Ascending aorta (tissue), 2 donors: ENCODE results near the gene ARID5B. TPM values are rescaled to one million over a fixed set of nuclear protein-coding genes. Genes with fewer than 3 reads are reported as not detected.

Experiments used
- DNase-seq, 2 donors: peaks; one replicate each; pipeline ENCODE4 v3.0.0-alpha.2; 2019; ENCODE audit warnings: low spot score in 2 of 2
- H3K27ac ChIP-seq, 2 donors: fragments of 200-600 bp; sonication (generic); one replicate each; pipeline ENCODE4 v1.5.1; 2016 to 2017; ENCODE audit warnings: mild to moderate bottlenecking in 1 of 2
- H3K27me3 ChIP-seq: fragments of 200-600 bp; sonication (generic); one replicate; pipeline ENCODE4 v1.5.1; 2017
- H3K36me3 ChIP-seq, 2 donors: fragments of 200-600 bp; sonication (generic); one replicate each; pipeline ENCODE4 v1.5.1; 2016
- H3K4me1 ChIP-seq, 2 donors: fragments of 200-600 bp; sonication (generic); one replicate each; pipeline ENCODE4 v1.5.1; 2016 to 2017; ENCODE audit warnings: mild to moderate bottlenecking in 1 of 2
- H3K4me3 ChIP-seq, 2 donors: fragments of 200-600 bp; sonication (generic); one replicate each; pipeline ENCODE4 v1.5.1; 2016 to 2017; ENCODE audit warnings: mild to moderate bottlenecking in 1 of 2
- H3K9me3 ChIP-seq, 2 donors: fragments of 200-600 bp; sonication (generic); one replicate each; pipeline ENCODE4 v1.5.1; 2016
- CTCF ChIP-seq, 3 experiments: fragments of 200-600 bp in 2 of 3; fragments of 450-650 bp in 1 of 3; sonication (generic) in 2 of 3; IDR thresholded peaks; one replicate each; pipeline ENCODE4 v1.5.1; 2016 to 2019; ENCODE audit warnings: antibody characterized with exemption in 3 of 3, mild to moderate bottlenecking in 1 of 3, moderate library complexity in 1 of 3
- intact Hi-C: fragments of 100-400 bp; cut with DNase I; formaldehyde crosslinking; loops from one replicate; pipeline ENCODE4 v1.15.1; 2023
- total RNA-seq: library from RNA; depleted of rRNA; stranded (reverse); fragments of >200 nt; gene quantifications from one replicate; pipeline ENCODE4 v1.1.0, GENCODE V29; 2016

ARID5B gene
- total RNA-seq, 1 donor from 2014 or later = 92.5 TPM

- intact Hi-C loops = loop anchor here (5.0 to 10.0 kb wide), 2 partner anchors 147 to 1084 kb away; no protein-coding TSS in a partner anchor
- no peaks in the 10 kb centered on the region for H3K9me3 ChIP-seq
- H3K36me3 ChIP-seq = no peaks in the 10 kb centered on the region
- H3K27me3 ChIP-seq = no peaks in the 10 kb centered on the region
- peaks cover 0 to 20% of the 10 kb centered on the region in 2 donors for H3K4me1 ChIP-seq
- H3K27ac ChIP-seq = peak overlapping the region in 1 of 2 donors; percentile 99
- TF ChIP-seq CTCF (IDR thresholded peaks at IDR 0.05) = no peak
- DNase-seq = no peak
- H3K4me3 ChIP-seq = peak overlapping the region; percentile 84 to 89
These were observed 2.4 kb upstream of the ARID5B start for GRCh38 chr10:61899069-61899531.

- H3K9me3 ChIP-seq = no peaks in the 10 kb centered on the region
- no peaks in the 10 kb centered on the region for H3K36me3 ChIP-seq
- no peak for TF ChIP-seq CTCF (IDR thresholded peaks at IDR 0.05)
- peak overlapping the region; percentile 56 to 99 for H3K27ac ChIP-seq
- H3K4me3 ChIP-seq = peak overlapping the region; percentile 84 to 89
- H3K4me1 ChIP-seq = peaks cover 0 to 24% of the 10 kb centered on the region in 2 donors
- no peaks in the 10 kb centered on the region for H3K27me3 ChIP-seq
- intact Hi-C loops = loop anchor here (5.0 to 10.0 kb wide), 2 partner anchors 147 to 1085 kb away; no protein-coding TSS in a partner anchor
- no peak for DNase-seq
These were observed 1.9 kb upstream of the ARID5B start for GRCh38 chr10:61899663-61899996.

GRCh38 chr10:61899997-61900828 lies 1.3 kb upstream of the ARID5B start:
- TF ChIP-seq CTCF (IDR thresholded peaks at IDR 0.05) = no peak
- intact Hi-C loops = loop anchor here (5.0 to 10.0 kb wide), 7 partner anchors 63 to 1085 kb away; partner anchors contain the start of genes RHOBTB1 and ZNF365
- Histone ChIP-seq H3K4me1 (peaks cover 0 to 25% of the 10 kb centered on the region in 2 donors), H3K36me3 (no peaks in the 10 kb centered on the region), H3K27ac (peak overlapping the region; percentile 56 to 99), H3K4me3 (peak overlapping the region; percentile 84 to 89), H3K27me3 (no peaks in the 10 kb centered on the region), H3K9me3 (no peaks in the 10 kb centered on the region)
- DNase-seq = peak in 1 of 2 donors; percentile 82

- Histone ChIP-seq H3K27ac (peak overlapping the region; percentile 99), H3K27me3 (no peaks in the 10 kb centered on the region), H3K4me3 (peak overlapping the region; percentile 84 to 89), H3K9me3 (no peaks in the 10 kb centered on the region), H3K36me3 (no peaks in the 10 kb centered on the region), H3K4me1 (peaks cover 0 to 25% of the 10 kb centered on the region in 2 donors)
- intact Hi-C loops = loop anchor here (2.0 to 10.0 kb wide), 7 partner anchors 65 to 957 kb away; partner anchors contain the start of genes RHOBTB1 and ZNF365
- no peak for TF ChIP-seq CTCF (IDR thresholded peaks at IDR 0.05)
- DNase-seq = no peak
These were observed 438 bp downstream of the ARID5B start for GRCh38 chr10:61901829-61902444.

- peaks cover 0 to 19% of the 10 kb centered on the region in 2 donors for H3K4me1 ChIP-seq
- TF ChIP-seq CTCF (IDR thresholded peaks at IDR 0.05) = peak in 1 of 3 experiments; percentile 19
- no peaks in the 10 kb centered on the region for H3K27me3 ChIP-seq
- DNase-seq = peak in 1 of 2 donors; percentile 72
- no peaks in the 10 kb centered on the region for H3K36me3 ChIP-seq
- H3K4me3 ChIP-seq = peak overlapping the region; percentile 84 to 89
- intact Hi-C loops = loop anchor here (2.0 to 10.0 kb wide), 7 partner anchors 65 to 958 kb away; partner anchors contain the start of genes RHOBTB1 and ZNF365
- H3K27ac ChIP-seq = peak overlapping the region; percentile 99
- H3K9me3 ChIP-seq = no peaks in the 10 kb centered on the region
These were observed 1.1 kb downstream of the ARID5B start for GRCh38 chr10:61902445-61903220.
